H9 (cell line): ENCODE measurements around the gene NLRP12. TPM values are rescaled to one million over a fixed set of nuclear protein-coding genes. Genes with fewer than 3 reads are reported as not detected.
"Not testable (repeated sequence)": the region's sequence is repeated elsewhere in the genome, so short reads cannot be mapped to it uniquely, and the experiment has no call there.

Experiments
- DNase-seq: peaks from one replicate; pipeline ENCODE4 v3.0.0-alpha.2; 2017
- H2AFZ ChIP-seq: one replicate; pipeline ENCODE4 v1.6.1; 2013; ENCODE audit warnings: mild to moderate bottlenecking, low read length, control low read depth, moderate library complexity
- H2AK5ac ChIP-seq: 2 replicates; pipeline ENCODE4 v1.6.1; 2013; ENCODE audit warnings: low read length, control low read depth, mixed read lengths; ENCODE audit not compliant: insufficient read length
- H2BK120ac ChIP-seq: one replicate; pipeline ENCODE4 v1.6.1; 2013; ENCODE audit warnings: low read depth, mild to moderate bottlenecking, low read length, control low read depth, inconsistent platforms; ENCODE audit not compliant: poor library complexity, severe bottlenecking
- H2BK12ac ChIP-seq: 2 replicates; pipeline ENCODE4 v1.6.1; 2013; ENCODE audit warnings: low read length, control low read depth, mixed read lengths, low read depth; ENCODE audit not compliant: insufficient read length
- H2BK15ac ChIP-seq: 2 replicates; pipeline ENCODE4 v1.6.1; 2013; ENCODE audit warnings: low read depth, low read length, control low read depth
- H2BK20ac ChIP-seq: one replicate; pipeline ENCODE4 v1.6.1; 2013; ENCODE audit warnings: low read depth, mild to moderate bottlenecking, low read length, control low read depth, inconsistent platforms; ENCODE audit not compliant: poor library complexity, severe bottlenecking
- H2BK5ac ChIP-seq: 2 replicates; pipeline ENCODE4 v1.6.1; 2013; ENCODE audit warnings: low read length, control low read depth, mixed read lengths; ENCODE audit not compliant: insufficient read length
- H3K14ac ChIP-seq: 2 replicates; pipeline ENCODE4 v1.6.1; 2013; ENCODE audit warnings: low read length, control low read depth; ENCODE audit not compliant: insufficient read depth
- H3K18ac ChIP-seq: 2 replicates; pipeline ENCODE4 v1.6.1; 2013; ENCODE audit warnings: low read depth, mild to moderate bottlenecking, mixed read lengths, low read length, control low read depth; ENCODE audit not compliant: insufficient read length
- H3K23ac ChIP-seq: 2 replicates; pipeline ENCODE4 v1.6.1; 2013; ENCODE audit warnings: low read length, control low read depth, mixed read lengths, low read depth; ENCODE audit not compliant: insufficient read length
- H3K23me2 ChIP-seq: 2 replicates; pipeline ENCODE4 v1.6.1; 2013; ENCODE audit warnings: low read depth, mild to moderate bottlenecking, mixed read lengths, low read length, control low read depth; ENCODE audit not compliant: insufficient read length, poor library complexity, severe bottlenecking
- H3K27ac ChIP-seq: 2 replicates; pipeline ENCODE4 v1.5.1; 2013; ENCODE audit warnings: low read length, control low read depth, mixed read lengths, low read depth; ENCODE audit not compliant: insufficient read length
- H3K27me3 ChIP-seq: 2 replicates; pipeline ENCODE4 v1.6.1; 2013; ENCODE audit warnings: low read length, control low read depth, inconsistent platforms; ENCODE audit not compliant: insufficient read depth
- H3K4ac ChIP-seq: 2 replicates; pipeline ENCODE4 v1.6.1; 2013; ENCODE audit warnings: low read depth, mild to moderate bottlenecking, control low read depth, inconsistent platforms, low read length, moderate library complexity
- H3K4me1 ChIP-seq: 2 replicates; pipeline ENCODE4 v1.6.1; 2013; ENCODE audit warnings: low read length, control low read depth, inconsistent platforms; ENCODE audit not compliant: insufficient read depth
- H3K4me2 ChIP-seq: 2 replicates; pipeline ENCODE4 v1.6.1; 2013; ENCODE audit warnings: low read length, control low read depth, mixed read lengths; ENCODE audit not compliant: insufficient read length, insufficient read depth
- H3K56ac ChIP-seq: 2 replicates; pipeline ENCODE4 v1.6.1; 2013; ENCODE audit warnings: low read depth, mild to moderate bottlenecking, mixed read lengths, low read length, control low read depth; ENCODE audit not compliant: insufficient read length
- H3K79me1 ChIP-seq: 2 replicates; pipeline ENCODE4 v1.6.1; 2013; ENCODE audit warnings: low read depth, mild to moderate bottlenecking, moderate library complexity, low read length, control low read depth, inconsistent platforms; ENCODE audit not compliant: insufficient read depth, poor library complexity, severe bottlenecking
- H3K79me2 ChIP-seq: 2 replicates; pipeline ENCODE4 v1.6.1; 2013; ENCODE audit warnings: low read length, control low read depth, inconsistent platforms; ENCODE audit not compliant: insufficient read depth
- H3K9ac ChIP-seq: 2 replicates; pipeline ENCODE4 v1.6.1; 2013; ENCODE audit warnings: low read length, control low read depth, mixed read lengths; ENCODE audit not compliant: insufficient read length; ENCODE audit errors: extremely low read depth
- H3K9me3 ChIP-seq: one replicate; pipeline ENCODE4 v1.6.1; 2013; ENCODE audit warnings: low read depth, low read length, inconsistent platforms; ENCODE audit not compliant: control insufficient read depth
- H3T11ph ChIP-seq: one replicate; pipeline ENCODE4 v1.6.1; 2013; ENCODE audit warnings: mild to moderate bottlenecking, low read length, control low read depth, inconsistent platforms
- H4K20me1 ChIP-seq: one replicate; pipeline ENCODE4 v1.6.1; 2013; ENCODE audit not compliant: control insufficient read depth, insufficient read length, insufficient read depth
- H4K5ac ChIP-seq: 2 replicates; pipeline ENCODE4 v1.6.1; 2013; ENCODE audit warnings: low read depth, mild to moderate bottlenecking, mixed read lengths, low read length, control low read depth; ENCODE audit not compliant: insufficient read length
- H4K8ac ChIP-seq: replicated peaks from 2 replicates; pipeline ENCODE4 v1.6.1; 2013; ENCODE audit warnings: low read length, control low read depth, mixed read lengths, low read depth; ENCODE audit not compliant: insufficient read length
- H4K91ac ChIP-seq: 2 replicates; pipeline ENCODE4 v1.6.1; 2013; ENCODE audit warnings: low read depth, mild to moderate bottlenecking, moderate library complexity, mixed read lengths, low read length, control low read depth; ENCODE audit not compliant: insufficient read length
- H3K27ac Mint-ChIP-seq, 3 experiments: 2 replicates in 2 of 3; 3 replicates in 1 of 3; pipeline ENCODE4 v1.8.0; 2020 to 2021; ENCODE audit warnings: mixed read lengths in 3 of 3, mild to moderate bottlenecking in 1 of 3, moderate library complexity in 1 of 3
- H3K27me3 Mint-ChIP-seq: 2 replicates; pipeline ENCODE4 v1.8.0; 2021; ENCODE audit warnings: low read depth, mild to moderate bottlenecking, moderate library complexity, mixed read lengths
- H3K36me3 Mint-ChIP-seq, 3 experiments: 2 replicates in 2 of 3; 3 replicates in 1 of 3; pipeline ENCODE4 v1.8.0; 2020 to 2021; ENCODE audit warnings: low read depth in 3 of 3, mixed read lengths in 3 of 3; ENCODE audit not compliant: insufficient read depth in 1 of 3
- H3K4me1 Mint-ChIP-seq, 2 experiments: 2 replicates each; pipeline ENCODE4 v1.8.0; 2020; ENCODE audit warnings: mixed read lengths in 2 of 2
- H3K4me3 Mint-ChIP-seq, 2 experiments: 2 replicates in 1 of 2; 3 replicates in 1 of 2; pipeline ENCODE4 v1.8.0; 2020 to 2021; ENCODE audit warnings: mild to moderate bottlenecking in 2 of 2, mixed read lengths in 2 of 2, moderate library complexity in 1 of 2
- H3K9me3 Mint-ChIP-seq, 2 experiments: 2 replicates in 1 of 2; 3 replicates in 1 of 2; pipeline ENCODE4 v1.8.0; 2020; ENCODE audit warnings: mild to moderate bottlenecking in 2 of 2, mixed read lengths in 2 of 2, moderate library complexity in 1 of 2
- WGBS: extraction: QIAGEN DNeasy Blood & Tissue Kit; methylation state at CpG from one replicate; pipeline ENCODE4 v1.1.7; 2013; ENCODE audit warnings: missing lambda C conversion rate, low lambda C conversion rate, mixed read lengths; ENCODE audit not compliant: insufficient read length; ENCODE audit errors: extremely low coverage; 5-methylcytosine and 5-hydroxymethylcytosine counted together
- total RNA-seq: library from RNA; stranded (reverse); gene quantifications from 2 replicates; pipeline ENCODE4 v1.2.1, GENCODE V29; 2021

Gene NLRP12
- total RNA-seq, 1 experiment from 2014 or later = 4.0 TPM

DNA sequence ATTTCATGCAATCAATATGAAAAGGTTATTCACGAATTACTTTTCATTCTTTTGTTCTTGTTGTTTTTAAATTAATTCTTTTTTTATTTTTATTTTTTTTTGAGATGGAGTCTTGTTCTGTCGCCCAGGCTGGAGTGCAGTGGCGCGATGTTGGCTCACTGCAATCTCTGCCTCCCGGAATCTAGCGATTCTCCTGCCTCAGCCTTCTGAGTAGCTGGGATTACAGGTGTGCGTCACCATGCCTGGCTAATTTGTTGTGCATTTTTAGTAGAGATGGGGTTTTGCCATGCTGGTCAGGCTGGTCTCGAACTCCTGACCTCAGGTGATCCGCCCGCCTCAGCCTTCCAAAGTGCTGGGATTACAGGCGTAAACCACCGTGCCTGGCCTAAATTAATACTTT lies 16.1 kb upstream of the NLRP12 start:
- not testable (repeated sequence) for H4K20me1 ChIP-seq, H3K9me3 ChIP-seq, H3K4ac ChIP-seq, H2AFZ ChIP-seq, H3K79me1 ChIP-seq, H3K18ac ChIP-seq, H2BK20ac ChIP-seq, H4K91ac ChIP-seq, H3K9me3 Mint-ChIP-seq, H3T11ph ChIP-seq, H3K27me3 ChIP-seq, H2BK5ac ChIP-seq, H3K27me3 Mint-ChIP-seq, H3K23ac ChIP-seq, H3K27ac ChIP-seq, H3K4me2 ChIP-seq, H3K79me2 ChIP-seq, H3K4me3 Mint-ChIP-seq, H4K8ac ChIP-seq, H3K23me2 ChIP-seq, DNase-seq, H3K56ac ChIP-seq, H3K4me1 ChIP-seq, H3K9ac ChIP-seq, H2AK5ac ChIP-seq, H2BK120ac ChIP-seq, H3K27ac Mint-ChIP-seq, H2BK12ac ChIP-seq, H2BK15ac ChIP-seq, H4K5ac ChIP-seq, H3K14ac ChIP-seq
- peaks cover 39% of the 10 kb centered on the region in 2 experiments for H3K4me1 Mint-ChIP-seq
- no CpG with 5 or more reads among the region's 12 CpGs for WGBS
- H3K36me3 Mint-ChIP-seq = peaks cover 0 to 13% (median 0%) of the 10 kb centered on the region in 3 experiments; a peak in 2 of 7 replicates

DNA sequence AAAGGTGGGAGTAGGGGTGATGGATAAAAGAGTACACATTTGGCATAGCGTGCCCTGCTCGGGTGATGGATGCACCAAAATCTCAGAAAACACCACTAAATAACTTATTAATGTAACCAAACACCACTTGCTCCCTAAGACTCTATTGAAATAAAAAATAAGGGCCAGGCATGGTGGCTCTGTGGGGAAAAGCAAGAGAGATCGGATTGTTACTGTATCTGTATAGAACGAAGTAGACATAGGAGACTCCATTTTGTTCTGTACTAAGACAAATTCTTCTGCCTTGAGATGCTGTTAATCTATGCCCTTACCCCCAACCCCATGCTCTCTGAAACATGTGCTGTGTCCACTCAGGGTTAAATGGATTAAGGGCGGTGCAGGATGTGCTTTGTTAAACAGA lies 14.3 kb upstream of the NLRP12 start:
- H3K4me3 Mint-ChIP-seq, DNase-seq, H3K79me1 ChIP-seq, H2BK5ac ChIP-seq, H3K4me1 ChIP-seq, H3K9me3 Mint-ChIP-seq, H3K23me2 ChIP-seq, H4K91ac ChIP-seq, H2BK20ac ChIP-seq, H3K9ac ChIP-seq, H3K27me3 ChIP-seq, H3K4ac ChIP-seq, H4K20me1 ChIP-seq, H3K56ac ChIP-seq, H2BK12ac ChIP-seq, H3K14ac ChIP-seq, H2AFZ ChIP-seq, H3K4me2 ChIP-seq, H3K27me3 Mint-ChIP-seq, H3K23ac ChIP-seq, H4K5ac ChIP-seq, H2AK5ac ChIP-seq, H3K79me2 ChIP-seq, H3K9me3 ChIP-seq, H2BK15ac ChIP-seq, H4K8ac ChIP-seq: not testable (repeated sequence)
- Histone ChIP-seq H3T11ph (peak overlapping the region; percentile 24), H3K27ac (peak overlapping the region; percentile 28), H2BK120ac (peak overlapping the region; percentile 44), H3K18ac (peak overlapping the region; percentile 16)
- WGBS = no CpG with 5 or more reads among the region's 5 CpGs
- Mint-ChIP-seq H3K27ac (peak overlapping the region; percentile 70 to 97 (median 91)), H3K4me1 (peaks cover 56 to 57% of the 10 kb centered on the region in 2 experiments), H3K36me3 (peaks cover 0 to 31% (median 6%) of the 10 kb centered on the region in 3 experiments; a peak in 3 of 7 replicates)
